Neural cell (in vitro differentiated cells): Measurements from ENCODE around the gene CDKAL1. TPM values are rescaled to one million over a fixed set of nuclear protein-coding genes. Genes with fewer than 3 reads are reported as not detected.

Experiments
- H2AFZ ChIP-seq: fragments of 200-600, 300-800 bp; sonication (generic), shearing (Covaris generic); 2 replicates; pipeline ENCODE4 v1.6.0; 2014; ENCODE audit warnings: low read depth, mild to moderate bottlenecking, antibody characterized with exemption, low read length, moderate library complexity
- H3F3A ChIP-seq: fragments of 200-600 bp; shearing (Covaris generic); 2 replicates; pipeline ENCODE4 v1.6.1; 2016; ENCODE audit warnings: mild to moderate bottlenecking, moderate library complexity, mixed read lengths, antibody characterized with exemption, low read length; ENCODE audit not compliant: insufficient read depth, poor library complexity, severe bottlenecking
- H3K27ac ChIP-seq: fragments of 200-600, 300-800 bp; sonication (generic), shearing (Covaris generic); 2 replicates; pipeline ENCODE4 v1.5.1; 2014; ENCODE audit warnings: mild to moderate bottlenecking, low read length, moderate library complexity
- H3K27me3 ChIP-seq: fragments of 300-800, 200-600 bp; sonication (generic), shearing (Covaris generic); 2 replicates; pipeline ENCODE4 v1.6.0; 2014; ENCODE audit warnings: mild to moderate bottlenecking, low read depth, low read length, moderate library complexity; ENCODE audit not compliant: insufficient read depth
- H3K36me3 ChIP-seq: fragments of 300-800, 200-600 bp; sonication (generic), shearing (Covaris generic); 2 replicates; pipeline ENCODE4 v1.5.1; 2014; ENCODE audit warnings: mild to moderate bottlenecking, antibody characterized with exemption, low read length, moderate library complexity; ENCODE audit not compliant: insufficient read depth
- H3K4me2 ChIP-seq: fragments of 300-800, 200-600 bp; sonication (generic), shearing (Covaris generic); 2 replicates; pipeline ENCODE4 v1.6.0; 2014; ENCODE audit warnings: mild to moderate bottlenecking, low read length
- H3K4me3 ChIP-seq: fragments of 300-800, 200-600 bp; sonication (generic), shearing (Covaris generic); 2 replicates; pipeline ENCODE4 v1.5.1; 2014; ENCODE audit warnings: mild to moderate bottlenecking, low read length, moderate library complexity
- H3K79me2 ChIP-seq: fragments of 200-600 bp; shearing (Covaris generic); replicated peaks from 2 replicates; pipeline ENCODE4 v1.6.0; 2014; ENCODE audit warnings: mild to moderate bottlenecking, low read length, moderate library complexity; ENCODE audit not compliant: insufficient read depth
- H3K9ac ChIP-seq: fragments of 300-800, 200-600 bp; sonication (generic), shearing (Covaris generic); 2 replicates; pipeline ENCODE4 v1.6.1; 2016; ENCODE audit warnings: mild to moderate bottlenecking, low read length, mixed read lengths
- H3K9me2 ChIP-seq: fragments of 200-600 bp; shearing (Covaris generic); 2 replicates; pipeline ENCODE4 v1.6.1; 2016; ENCODE audit warnings: mild to moderate bottlenecking, low read length, mixed read lengths; ENCODE audit not compliant: insufficient read depth
- H3K9me3 ChIP-seq: fragments of 200-600, 300-800 bp; sonication (generic), shearing (Covaris generic); 2 replicates; pipeline ENCODE4 v1.6.1; 2016; ENCODE audit warnings: mild to moderate bottlenecking, mixed run types, low read length, moderate library complexity, mixed read lengths
- H4K20me1 ChIP-seq: fragments of 200-600 bp; shearing (Covaris generic); 2 replicates; pipeline ENCODE4 v1.6.1; 2016; ENCODE audit warnings: mild to moderate bottlenecking, mixed run types; ENCODE audit not compliant: insufficient read depth
- CTCF ChIP-seq: fragments of 450-650 bp; IDR thresholded peaks from 2 replicates; pipeline ENCODE4 v1.5.1; 2014; ENCODE audit warnings: antibody characterized with exemption, mild to moderate bottlenecking, moderate library complexity; ENCODE audit not compliant: poor library complexity, severe bottlenecking
- EP300 ChIP-seq: fragments of 450-650 bp; conservative IDR thresholded peaks from 2 replicates; pipeline ENCODE4 v1.6.1; 2014; ENCODE audit warnings: antibody characterized with exemption, mild to moderate bottlenecking, moderate library complexity; ENCODE audit not compliant: poor library complexity, severe bottlenecking
- EZH2 ChIP-seq: fragments of 200-600, 300-800 bp; shearing (Covaris generic), sonication (generic); IDR thresholded peaks from 2 replicates; pipeline ENCODE4 v1.6.1; 2014; ENCODE audit warnings: antibody characterized with exemption, low read length, borderline replicate concordance, mild to moderate bottlenecking; ENCODE audit not compliant: insufficient read depth, poor library complexity, severe bottlenecking
- MXI1 ChIP-seq: fragments of 450-650 bp; conservative IDR thresholded peaks from 2 replicates; pipeline ENCODE4 v1.6.1; 2014; ENCODE audit warnings: antibody characterized with exemption, mild to moderate bottlenecking; ENCODE audit not compliant: poor library complexity, severe bottlenecking
- POLR2AphosphoS5 ChIP-seq: IDR thresholded peaks from 2 replicates; pipeline ENCODE4 v1.6.1; 2012
- RAD21 ChIP-seq: fragments of 450-650 bp; conservative IDR thresholded peaks from 2 replicates; pipeline ENCODE4 v1.6.1; 2014; ENCODE audit warnings: antibody characterized with exemption, mild to moderate bottlenecking, moderate library complexity
- SMC3 ChIP-seq: fragments of 450-650 bp; conservative IDR thresholded peaks from 2 replicates; pipeline ENCODE4 v1.6.1; 2014; ENCODE audit warnings: antibody characterized with exemption, mild to moderate bottlenecking, moderate library complexity; ENCODE audit not compliant: poor library complexity
- TAF1 ChIP-seq: IDR thresholded peaks from 2 replicates; pipeline ENCODE4 v1.6.1; 2012; ENCODE audit warnings: low read depth
- polyA plus RNA-seq: library from polyadenylated mRNA; depleted of rRNA; stranded (reverse); fragments of >200 nt; gene quantifications from 2 replicates; pipeline ENCODE4 v1.2.3, GENCODE V29; 2014
- TF ChIP-seq, protein P1 (sequence below): IDR thresholded peaks from 2 replicates; pipeline ENCODE4 v1.6.1; 2012; ENCODE audit warnings: borderline replicate concordance

The CDKAL1 gene
- polyA plus RNA-seq, 1 donor from 2014 or later, result 10.7 TPM

DNA sequence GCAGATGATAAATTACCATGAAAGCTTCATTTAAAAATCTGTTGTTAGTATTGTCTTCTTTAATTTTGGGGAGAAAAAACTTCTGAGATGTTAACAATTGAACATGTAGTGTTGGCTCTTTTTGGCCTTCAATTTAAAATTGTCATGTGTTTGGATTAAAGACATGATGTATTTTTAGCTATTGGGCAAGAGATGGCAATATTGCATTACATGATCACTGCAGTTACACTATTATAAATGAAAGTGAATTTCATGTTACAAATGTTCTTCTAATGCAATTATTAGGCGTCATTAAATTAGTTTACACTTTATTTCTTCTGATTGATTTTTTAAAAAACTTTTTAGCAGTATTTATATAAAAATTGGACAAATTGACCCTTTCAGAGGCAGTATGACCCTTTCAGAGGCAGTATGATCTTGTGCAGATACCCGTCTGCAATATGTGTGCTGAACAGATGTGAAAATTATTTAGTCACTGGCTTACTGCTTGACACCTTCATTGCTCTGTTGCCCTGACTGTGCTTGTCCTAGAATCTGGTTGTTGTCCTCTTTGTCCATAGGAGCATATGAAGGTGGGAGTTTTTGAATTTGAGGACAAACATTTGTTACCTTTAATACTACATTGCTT, 25.8 kb downstream of the CDKAL1 start:
- Histone ChIP-seq H3K79me2 (peaks cover 10% of the 10 kb centered on the region), H4K20me1 (no peaks in the 10 kb centered on the region), H3K4me3 (no peak overlapping the region), H2AFZ (no peak overlapping the region), H3F3A (no peaks in the 10 kb centered on the region), H3K36me3 (no peaks in the 10 kb centered on the region), H3K9me3 (no peaks in the 10 kb centered on the region), H3K27ac (no peak overlapping the region), H3K4me2 (no peak overlapping the region), H3K27me3 (no peaks in the 10 kb centered on the region), H3K9me2 (no peaks in the 10 kb centered on the region), H3K9ac (no peak overlapping the region)
- no peak for TF ChIP-seq MXI1
- TF ChIP-seq TAF1, result no peak
- TF ChIP-seq EZH2, result no peak
- no peak for TF ChIP-seq EP300
- TF ChIP-seq SMC3, result peak; percentile 55
- TF ChIP-seq, protein P1, sequence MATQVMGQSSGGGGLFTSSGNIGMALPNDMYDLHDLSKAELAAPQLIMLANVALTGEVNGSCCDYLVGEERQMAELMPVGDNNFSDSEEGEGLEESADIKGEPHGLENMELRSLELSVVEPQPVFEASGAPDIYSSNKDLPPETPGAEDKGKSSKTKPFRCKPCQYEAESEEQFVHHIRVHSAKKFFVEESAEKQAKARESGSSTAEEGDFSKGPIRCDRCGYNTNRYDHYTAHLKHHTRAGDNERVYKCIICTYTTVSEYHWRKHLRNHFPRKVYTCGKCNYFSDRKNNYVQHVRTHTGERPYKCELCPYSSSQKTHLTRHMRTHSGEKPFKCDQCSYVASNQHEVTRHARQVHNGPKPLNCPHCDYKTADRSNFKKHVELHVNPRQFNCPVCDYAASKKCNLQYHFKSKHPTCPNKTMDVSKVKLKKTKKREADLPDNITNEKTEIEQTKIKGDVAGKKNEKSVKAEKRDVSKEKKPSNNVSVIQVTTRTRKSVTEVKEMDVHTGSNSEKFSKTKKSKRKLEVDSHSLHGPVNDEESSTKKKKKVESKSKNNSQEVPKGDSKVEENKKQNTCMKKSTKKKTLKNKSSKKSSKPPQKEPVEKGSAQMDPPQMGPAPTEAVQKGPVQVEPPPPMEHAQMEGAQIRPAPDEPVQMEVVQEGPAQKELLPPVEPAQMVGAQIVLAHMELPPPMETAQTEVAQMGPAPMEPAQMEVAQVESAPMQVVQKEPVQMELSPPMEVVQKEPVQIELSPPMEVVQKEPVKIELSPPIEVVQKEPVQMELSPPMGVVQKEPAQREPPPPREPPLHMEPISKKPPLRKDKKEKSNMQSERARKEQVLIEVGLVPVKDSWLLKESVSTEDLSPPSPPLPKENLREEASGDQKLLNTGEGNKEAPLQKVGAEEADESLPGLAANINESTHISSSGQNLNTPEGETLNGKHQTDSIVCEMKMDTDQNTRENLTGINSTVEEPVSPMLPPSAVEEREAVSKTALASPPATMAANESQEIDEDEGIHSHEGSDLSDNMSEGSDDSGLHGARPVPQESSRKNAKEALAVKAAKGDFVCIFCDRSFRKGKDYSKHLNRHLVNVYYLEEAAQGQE, result no peak
- no peak for TF ChIP-seq POLR2AphosphoS5
- TF ChIP-seq RAD21, result peak; percentile 70
- peak; percentile 58 for TF ChIP-seq CTCF

DNA sequence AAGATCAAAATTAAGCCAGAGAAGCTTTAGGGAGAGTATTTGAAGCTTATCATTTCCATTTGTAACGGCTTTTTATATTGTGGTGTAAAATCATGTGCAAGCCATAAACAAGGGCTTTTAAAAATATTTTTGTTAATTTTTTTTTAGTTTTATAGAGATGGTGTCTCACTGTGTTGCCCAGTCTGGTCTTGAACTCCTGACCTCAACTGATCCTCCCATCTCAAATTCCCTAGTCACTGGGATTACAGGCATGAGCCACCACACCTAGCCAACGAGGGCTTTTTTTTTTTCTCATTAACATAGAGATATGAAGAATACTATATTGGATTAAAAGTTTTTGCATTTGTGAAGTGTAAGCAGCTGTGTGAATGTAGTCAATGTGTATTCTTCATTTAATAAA, 29.1 kb downstream of the CDKAL1 start:
- no peak overlapping the region for H3K27ac ChIP-seq
- no peak overlapping the region for H3K4me3 ChIP-seq
- H3K9me2 ChIP-seq, result no peaks in the 10 kb centered on the region
- H3K79me2 ChIP-seq, result peaks cover 33% of the 10 kb centered on the region
- no peaks in the 10 kb centered on the region for H3K36me3 ChIP-seq
- TF ChIP-seq RAD21, result no peak
- TF ChIP-seq POLR2AphosphoS5, result no peak
- no peak for TF ChIP-seq EZH2
- no peak for TF ChIP-seq CTCF
- TF ChIP-seq SMC3, result no peak
- TF ChIP-seq, protein P1, result no peak
- no peak for TF ChIP-seq TAF1
- no peak for TF ChIP-seq EP300
- no peak overlapping the region for H2AFZ ChIP-seq
- no peak overlapping the region for H3K4me2 ChIP-seq
- no peak overlapping the region for H3K9ac ChIP-seq
- H4K20me1 ChIP-seq, result no peaks in the 10 kb centered on the region
- no peaks in the 10 kb centered on the region for H3F3A ChIP-seq
- H3K27me3 ChIP-seq, result no peaks in the 10 kb centered on the region
- no peaks in the 10 kb centered on the region for H3K9me3 ChIP-seq
